Measurements from ENCODE around the gene UBR4.

Gene UBR4

DNA sequence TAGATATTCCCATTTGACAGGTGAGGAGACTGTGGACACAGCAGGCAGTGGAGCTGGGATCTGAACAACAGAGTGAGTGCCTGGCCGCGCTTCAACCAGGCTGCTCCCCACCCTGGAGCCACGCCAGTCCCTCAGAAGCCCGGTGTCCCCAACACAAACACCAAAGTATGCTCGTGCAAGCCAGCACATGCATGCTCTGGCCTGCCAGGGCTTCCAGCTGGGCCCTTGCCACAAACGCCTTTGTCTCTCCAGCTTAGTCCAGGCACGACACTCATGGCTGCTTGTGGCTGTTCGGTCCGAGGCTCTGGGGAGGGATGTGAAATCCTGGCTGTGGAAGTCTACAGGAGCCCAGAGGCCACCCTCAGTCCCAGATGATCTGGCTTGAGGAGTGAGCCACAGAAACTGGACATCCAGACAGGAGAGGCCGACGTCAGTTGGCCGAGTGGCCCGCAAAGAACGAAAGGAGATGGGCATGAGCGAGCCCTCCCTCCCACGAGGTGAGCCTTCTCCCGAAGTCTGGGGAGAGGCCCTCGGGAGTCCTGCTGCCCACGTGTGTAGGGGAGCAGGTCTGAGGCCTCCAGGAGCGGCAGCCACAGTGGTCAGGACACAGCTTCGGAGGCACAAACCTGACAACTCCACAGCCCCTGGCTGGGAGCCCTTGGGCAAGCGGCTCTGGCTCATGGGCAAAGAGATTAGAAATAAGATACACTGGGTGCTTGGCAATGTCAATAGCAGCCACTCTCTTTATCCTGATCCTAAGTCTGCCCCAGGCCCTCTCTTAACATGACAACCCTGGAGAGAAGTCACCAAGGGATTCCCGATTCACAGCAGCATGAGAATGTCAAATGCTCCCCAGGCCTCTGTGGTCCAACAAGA is 136.5 kb downstream of the UBR4 start:
- DNase-seq (ENCODE audit: low read depth, low spot score) = no peak

GRCh38 chr1:19072285-19072981 is 137.6 kb downstream of the UBR4 start:
- no peak for DNase-seq (ENCODE audit: low read depth, low spot score)

DNA sequence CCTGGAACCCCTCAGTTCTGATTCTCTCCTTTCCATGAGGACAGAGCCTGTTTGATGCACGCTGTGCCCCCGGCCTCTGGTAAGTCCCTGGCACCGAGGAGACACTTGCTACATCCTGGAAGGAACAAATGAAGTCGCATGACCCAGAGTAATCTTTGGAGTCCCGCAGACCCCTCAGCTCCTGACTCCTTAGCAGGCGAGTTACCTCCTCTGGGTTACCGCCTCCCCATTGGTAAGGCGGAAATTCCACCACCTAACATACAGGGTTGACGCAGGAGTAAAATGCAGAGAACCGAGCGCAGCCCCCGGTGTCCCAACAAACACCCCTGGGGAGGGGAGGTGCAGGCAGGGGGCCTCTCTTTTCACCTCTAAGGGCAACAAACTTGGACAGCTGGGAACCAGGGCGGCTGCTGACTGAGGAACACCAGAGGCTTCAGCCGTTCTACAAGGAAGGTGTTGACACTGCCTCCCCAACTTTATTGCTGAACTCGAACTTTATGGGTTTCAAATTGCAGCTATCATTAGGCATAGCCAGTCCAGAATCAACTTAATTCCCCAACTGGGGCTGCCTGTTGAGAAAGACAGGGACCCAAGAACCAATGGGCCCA is 138.3 kb downstream of the UBR4 start:
- no peak for DNase-seq (ENCODE audit: low read depth, low spot score)

DNA sequence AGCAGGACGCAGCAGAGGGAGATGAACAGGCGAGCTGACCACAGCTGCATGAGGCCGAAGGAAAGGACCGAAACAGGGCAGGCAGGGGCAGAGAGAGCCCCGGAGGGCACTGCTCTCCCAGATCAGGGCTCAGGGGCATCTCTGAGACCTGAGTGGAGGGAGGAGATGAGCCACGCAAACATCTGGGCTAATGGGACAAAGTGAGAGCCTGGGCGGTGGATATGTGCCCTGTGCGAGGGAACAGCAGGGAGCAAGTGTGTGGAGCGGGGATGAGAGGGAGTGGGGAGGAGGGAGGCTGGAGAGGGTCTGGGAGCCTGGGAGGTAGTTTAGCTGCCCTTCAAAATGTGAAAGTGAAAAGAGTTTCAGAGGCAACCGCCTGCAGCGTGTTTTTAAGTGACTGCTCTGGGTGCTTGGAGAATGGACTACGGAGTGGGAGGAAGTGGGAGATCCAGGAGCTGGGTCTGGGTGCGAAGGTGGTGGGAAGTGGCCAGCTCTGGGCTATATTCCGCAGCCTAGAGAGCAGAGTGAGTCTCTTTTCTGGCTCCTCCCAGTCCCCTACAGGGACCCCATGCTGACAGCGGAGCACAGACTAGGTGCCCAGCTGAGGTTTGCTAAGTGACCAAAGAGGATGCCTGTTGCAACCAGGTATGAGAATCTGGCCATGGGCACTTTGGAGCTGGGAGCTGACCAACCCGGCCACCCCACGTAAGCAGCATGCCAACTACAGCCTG is 139.0 kb downstream of the UBR4 start:
- no peak for DNase-seq (ENCODE audit: low read depth, low spot score)

DNA sequence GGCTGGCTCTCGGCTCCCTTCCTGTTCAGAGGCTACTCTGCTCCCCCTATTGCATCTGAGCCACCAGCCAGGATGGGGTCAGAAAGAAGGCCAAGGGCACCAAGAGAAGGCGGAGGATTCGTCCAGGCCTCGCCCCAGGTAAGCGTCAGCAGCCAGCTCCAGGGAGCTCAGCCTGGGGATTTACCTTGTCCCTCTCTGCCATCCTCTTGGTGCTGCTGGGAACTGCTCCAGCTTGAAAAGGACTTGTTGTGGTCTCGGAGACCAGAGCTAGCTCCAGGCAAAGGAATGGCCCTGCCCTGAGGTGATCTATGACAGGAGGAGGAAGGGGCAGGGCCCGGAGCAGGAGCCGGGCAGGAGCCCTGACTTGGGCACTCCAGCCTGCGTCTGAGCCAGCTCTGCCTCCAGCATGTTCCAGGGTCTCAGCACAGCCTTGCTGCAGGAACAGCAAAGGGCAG is 139.8 kb downstream of the UBR4 start:
- DNase-seq (ENCODE audit: low read depth, low spot score) = no peak

DNA sequence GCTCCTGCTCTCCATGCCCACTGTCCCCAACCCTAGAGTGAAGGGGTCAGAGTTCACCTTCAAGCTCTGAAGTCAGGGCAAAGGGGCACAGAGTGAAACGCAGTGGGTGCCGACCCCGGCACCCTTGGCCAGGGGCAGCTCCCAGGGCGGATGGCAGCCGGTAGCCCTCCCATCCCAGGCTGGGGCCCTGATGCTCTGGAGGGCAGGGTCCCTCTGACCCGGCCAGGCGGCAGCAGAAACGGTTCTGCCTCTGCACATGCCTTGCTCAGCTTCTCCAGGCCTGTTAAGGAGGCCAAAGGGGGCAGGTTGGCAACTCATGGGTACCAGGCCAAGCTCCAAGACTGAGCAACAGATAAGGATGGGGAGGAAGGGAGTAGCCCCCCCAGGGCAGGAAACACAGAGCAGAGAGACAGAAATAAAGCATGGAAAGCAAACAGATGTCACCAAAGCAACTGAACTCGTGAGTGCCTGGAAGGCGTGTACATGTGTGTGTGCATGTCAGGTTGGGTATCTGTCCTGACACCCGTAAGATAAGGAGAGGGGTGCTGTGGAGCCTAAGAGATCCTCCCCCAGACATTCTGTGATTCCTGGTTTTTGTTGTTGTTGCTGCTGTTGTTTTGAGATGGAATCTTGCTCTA is 141.3 kb downstream of the UBR4 start:
- DNase-seq (ENCODE audit: low read depth, low spot score) = no peak

DNA sequence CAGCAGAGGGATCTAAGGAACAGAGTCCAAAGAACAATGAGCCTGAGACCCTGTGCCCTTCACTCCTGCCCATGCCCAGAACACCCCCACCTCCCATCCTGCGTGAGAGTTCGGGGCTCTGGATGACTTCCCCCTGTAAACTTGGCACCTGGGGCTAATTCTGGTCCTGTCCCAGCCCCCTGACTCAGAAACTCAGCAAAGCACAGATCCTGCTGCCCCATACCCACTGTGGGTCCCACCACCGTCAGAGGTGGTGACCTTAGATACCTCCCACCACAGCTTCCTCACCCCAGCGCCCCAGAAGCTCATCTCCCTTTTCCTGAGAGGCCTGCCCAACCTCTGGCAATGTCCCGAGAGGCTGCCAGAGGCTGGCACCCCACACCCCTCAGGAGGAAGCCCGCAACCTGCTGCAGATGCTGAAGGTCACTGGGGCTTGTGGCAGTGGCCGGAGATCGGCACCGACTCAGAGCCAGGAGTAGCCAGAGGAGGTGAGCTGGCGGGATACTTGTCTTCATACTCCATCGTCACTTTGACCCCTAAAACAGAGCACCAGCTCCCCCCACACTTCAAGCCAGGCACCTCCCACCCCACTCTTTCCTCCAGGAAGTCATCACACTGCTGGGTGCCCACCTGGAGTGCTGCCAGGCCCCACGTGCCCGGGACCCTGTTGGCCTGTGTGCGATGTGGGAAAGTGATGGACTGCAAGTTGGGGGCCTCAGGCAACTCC is 142.0 kb downstream of the UBR4 start:
- DNase-seq (ENCODE audit: low read depth, low spot score) = no peak

DNA sequence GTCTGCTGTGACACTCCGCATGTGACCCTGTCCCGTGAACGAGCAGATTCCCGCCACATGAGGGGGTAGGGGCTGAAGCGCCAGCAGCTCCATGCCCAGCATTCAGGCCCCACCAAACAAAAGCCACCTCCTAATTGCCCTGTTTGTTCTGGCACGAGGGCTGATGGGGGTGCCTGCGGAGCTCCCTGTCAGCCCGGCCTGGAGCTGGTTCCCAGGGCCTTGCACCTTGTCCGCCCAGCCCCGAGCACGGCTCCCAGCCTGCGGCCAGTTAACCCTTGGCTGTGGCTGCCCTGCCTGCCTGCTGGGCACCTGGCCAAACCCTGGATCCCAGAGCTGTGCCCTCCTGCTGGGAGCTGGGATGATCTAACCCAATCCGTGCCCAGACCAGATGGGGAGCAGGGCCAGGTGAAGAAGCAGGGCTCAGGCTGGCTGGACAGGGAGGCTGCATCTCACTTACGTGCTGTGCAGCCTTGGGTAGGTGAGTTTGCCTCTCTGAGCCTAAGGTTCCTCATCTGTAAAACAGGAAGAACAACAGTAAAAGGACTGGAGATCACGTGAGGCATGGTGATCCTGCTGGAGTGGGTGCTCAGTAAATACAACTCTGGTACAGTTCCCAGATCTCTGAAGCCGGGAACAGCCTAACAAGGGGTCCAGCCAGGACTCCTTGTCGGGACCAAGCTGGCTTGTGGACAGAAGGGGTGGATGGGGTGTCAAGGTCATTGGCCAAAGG is 142.7 kb downstream of the UBR4 start:
- DNase-seq (ENCODE audit: low read depth, low spot score) = no peak

GRCh38 chr1:19066874-19067181 is 143.2 kb downstream of the UBR4 start:
- no peak for DNase-seq (ENCODE audit: low read depth, low spot score)

DNA sequence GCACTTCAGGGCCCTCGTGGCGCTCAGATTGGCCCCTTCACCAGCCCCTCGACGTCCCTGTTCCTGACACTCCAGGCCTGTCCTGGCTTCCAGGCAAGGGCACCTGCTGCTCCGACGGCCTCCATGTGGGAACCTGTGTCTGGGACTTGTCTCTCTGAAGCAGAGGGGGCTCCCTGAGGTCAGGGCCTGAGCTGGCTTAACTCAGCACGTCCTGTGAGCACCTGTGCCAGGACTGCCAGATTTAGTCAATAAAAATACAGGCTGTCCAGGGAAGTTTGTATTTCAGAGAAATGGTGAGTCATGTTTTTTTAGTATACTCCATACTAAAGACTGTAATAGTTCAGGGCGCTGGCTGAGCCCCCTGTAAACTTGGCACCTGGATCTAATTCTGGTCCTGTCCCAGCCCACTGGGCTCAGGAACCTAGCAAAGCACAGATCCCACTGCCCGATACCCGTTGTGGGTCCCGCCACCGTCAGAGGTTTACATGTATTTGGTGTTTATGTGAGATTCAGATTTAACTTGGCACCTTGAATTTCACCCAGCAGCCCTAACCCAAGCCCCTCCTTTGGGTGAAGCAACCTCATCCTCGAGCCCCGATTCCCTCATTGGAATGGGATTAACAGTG is 143.7 kb downstream of the UBR4 start:
- DNase-seq (ENCODE audit: low read depth, low spot score) = no peak

DNA sequence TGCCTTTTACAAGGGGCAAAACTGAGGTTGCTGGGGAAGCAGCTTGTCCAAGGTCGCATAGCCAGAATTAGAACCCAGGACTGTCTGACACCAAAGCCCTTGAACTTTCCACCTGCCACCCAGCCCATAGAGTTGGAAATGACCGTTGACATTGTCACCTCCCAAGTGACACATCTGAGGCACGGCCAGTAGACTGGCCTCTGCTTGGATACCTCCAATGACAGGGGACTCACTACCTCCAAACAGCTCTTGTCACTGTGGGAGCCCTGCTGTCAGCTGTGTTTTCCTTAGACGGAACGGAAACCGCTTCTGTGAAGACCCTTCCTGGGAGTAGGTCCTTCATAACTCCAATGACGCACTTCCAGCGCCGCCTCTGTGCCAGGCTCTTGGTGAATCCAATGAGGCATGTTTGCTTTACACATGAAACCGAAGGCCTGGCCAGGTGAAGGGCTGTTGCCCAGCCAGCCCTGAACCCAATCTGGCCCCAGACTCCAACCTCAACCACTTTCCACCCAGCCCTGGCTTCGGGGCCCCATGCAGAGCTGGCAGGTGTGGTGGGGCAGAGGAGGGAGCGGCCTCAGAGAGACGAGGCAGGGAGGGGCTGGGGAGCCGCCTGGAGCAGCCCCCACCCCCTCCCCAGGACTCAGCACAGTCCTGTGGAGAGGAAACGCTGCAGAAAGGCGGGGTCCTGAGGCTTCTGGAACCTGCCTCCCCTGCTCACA is 144.4 kb downstream of the UBR4 start:
- DNase-seq (ENCODE audit: low read depth, low spot score) = no peak

DNA sequence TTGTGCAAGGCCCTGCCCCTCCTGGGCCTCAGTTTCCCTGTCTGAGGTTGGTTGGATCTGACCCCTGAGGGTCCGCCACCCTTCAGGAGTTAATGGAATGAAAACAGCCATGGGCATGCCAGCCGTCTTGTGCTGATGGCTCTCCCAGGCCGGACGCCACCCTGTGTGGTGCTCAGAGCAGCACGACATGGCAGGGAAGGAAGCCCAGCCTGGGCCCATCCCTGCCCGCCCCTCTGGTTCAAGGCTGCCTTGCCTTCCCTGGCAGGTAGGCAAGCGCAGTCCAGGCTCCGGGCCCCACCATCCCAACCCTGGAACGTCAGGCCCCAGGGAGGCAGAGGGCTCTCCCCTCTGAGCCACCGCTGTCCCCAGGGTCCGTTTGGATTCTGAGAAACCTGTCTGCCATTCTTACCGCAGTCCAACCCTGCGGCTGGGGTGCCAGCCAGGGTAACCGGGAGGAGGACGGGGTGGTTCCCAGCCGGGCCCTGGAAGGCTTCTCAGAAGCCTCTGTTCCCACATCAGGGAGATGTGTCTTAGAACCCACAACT is 145.1 kb downstream of the UBR4 start:
- no peak for DNase-seq (ENCODE audit: low read depth, low spot score)

GRCh38 chr1:19063122-19063521 is 146.9 kb downstream of the UBR4 start:
- DNase-seq (ENCODE audit: low read depth, low spot score) = no peak

GRCh38 chr1:19062258-19063029 is 147.6 kb downstream of the UBR4 start:
- DNase-seq (ENCODE audit: low read depth, low spot score) = no peak

GRCh38 chr1:19061798-19062197 is 148.3 kb downstream of the UBR4 start:
- DNase-seq (ENCODE audit: low read depth, low spot score) = no peak

GRCh38 chr1:19061343-19061742 is 148.7 kb downstream of the UBR4 start:
- DNase-seq (ENCODE audit: low read depth, low spot score) = no peak

DNA sequence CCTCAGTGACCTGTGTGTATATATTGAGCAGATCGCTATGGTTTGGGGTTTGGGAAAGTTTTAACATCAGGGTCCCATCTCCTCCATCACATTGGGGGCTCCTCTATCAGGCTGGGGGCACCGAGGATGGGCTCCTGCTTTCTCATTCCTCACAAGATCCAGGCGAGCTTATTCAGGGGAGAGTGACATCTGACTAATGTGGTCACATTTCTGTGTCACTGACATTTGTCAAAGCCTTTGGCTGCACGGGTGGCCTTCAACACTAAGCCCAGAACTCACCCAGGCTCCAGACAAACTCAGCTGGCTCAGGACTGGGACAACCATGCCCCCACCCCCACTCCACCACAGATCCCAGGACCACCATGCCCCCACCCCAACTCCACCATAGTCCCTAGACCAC is 150.3 kb downstream of the UBR4 start:
- DNase-seq (ENCODE audit: low read depth, low spot score) = no peak

- DNase-seq (ENCODE audit: low read depth, low spot score) = no peak
Observed at GRCh38 chr1:19058476-19058797, 151.6 kb downstream of the UBR4 start.
